Measurements from ENCODE around the gene FBXL2.

FBXL2 gene

DNA sequence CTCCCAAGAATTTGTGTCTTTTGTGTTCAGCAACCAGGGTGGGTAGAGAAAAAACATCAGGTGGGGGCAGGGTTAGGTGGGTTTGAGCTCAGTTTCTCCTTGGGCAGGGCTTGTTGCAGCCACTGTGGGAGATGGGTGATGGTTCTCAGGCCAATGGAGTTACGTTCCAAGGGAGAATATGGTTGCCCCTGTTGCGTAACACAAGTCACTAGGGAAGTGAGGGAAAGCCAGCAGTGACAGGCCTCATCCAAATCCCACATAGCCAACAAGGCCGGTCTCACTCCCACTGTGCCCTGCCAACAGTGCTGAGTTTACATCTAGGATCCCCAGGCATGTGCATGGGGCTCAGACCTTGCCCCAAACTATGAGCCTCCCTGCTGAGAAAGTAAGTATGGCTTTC is 7.9 kb upstream of the FBXL2 start:
- in situ Hi-C loops (cut with HindIII; ENCODE audit: low sequenced_read_pairs): no loop called here
- DNase-seq (ENCODE audit: low read depth): no peak
- TF ChIP-seq, protein P1, sequence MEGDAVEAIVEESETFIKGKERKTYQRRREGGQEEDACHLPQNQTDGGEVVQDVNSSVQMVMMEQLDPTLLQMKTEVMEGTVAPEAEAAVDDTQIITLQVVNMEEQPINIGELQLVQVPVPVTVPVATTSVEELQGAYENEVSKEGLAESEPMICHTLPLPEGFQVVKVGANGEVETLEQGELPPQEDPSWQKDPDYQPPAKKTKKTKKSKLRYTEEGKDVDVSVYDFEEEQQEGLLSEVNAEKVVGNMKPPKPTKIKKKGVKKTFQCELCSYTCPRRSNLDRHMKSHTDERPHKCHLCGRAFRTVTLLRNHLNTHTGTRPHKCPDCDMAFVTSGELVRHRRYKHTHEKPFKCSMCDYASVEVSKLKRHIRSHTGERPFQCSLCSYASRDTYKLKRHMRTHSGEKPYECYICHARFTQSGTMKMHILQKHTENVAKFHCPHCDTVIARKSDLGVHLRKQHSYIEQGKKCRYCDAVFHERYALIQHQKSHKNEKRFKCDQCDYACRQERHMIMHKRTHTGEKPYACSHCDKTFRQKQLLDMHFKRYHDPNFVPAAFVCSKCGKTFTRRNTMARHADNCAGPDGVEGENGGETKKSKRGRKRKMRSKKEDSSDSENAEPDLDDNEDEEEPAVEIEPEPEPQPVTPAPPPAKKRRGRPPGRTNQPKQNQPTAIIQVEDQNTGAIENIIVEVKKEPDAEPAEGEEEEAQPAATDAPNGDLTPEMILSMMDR (IDR thresholded peaks at IDR 0.05; ENCODE audit: low read depth, low read length, missing control alignments): no peak
- no peak overlapping the region for H3K4me3 ChIP-seq (ENCODE audit: low read depth, low read length)

DNA sequence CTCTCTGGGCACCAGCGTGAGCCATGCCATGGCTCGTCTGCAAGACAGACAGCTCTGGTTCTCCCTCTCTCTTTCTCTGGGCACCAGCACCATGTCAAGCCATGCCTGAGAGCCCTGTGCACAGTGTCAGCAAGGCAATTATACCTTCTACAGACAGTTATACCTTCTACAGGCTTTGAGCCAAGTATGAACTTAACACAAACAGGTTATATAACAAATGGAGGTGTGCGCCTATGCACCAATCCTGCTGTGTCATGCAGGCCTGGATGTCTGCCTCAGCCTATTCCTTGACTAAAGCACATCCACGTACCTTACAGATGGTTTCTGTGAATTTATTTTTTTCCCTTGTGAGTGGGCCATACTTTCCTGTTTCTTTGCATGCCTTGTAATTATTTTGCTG is 5.9 kb upstream of the FBXL2 start:
- in situ Hi-C loops (cut with HindIII; ENCODE audit: low sequenced_read_pairs): no loop called here
- TF ChIP-seq, protein P1 (IDR thresholded peaks at IDR 0.05; ENCODE audit: low read depth, low read length, missing control alignments): no peak

DNA sequence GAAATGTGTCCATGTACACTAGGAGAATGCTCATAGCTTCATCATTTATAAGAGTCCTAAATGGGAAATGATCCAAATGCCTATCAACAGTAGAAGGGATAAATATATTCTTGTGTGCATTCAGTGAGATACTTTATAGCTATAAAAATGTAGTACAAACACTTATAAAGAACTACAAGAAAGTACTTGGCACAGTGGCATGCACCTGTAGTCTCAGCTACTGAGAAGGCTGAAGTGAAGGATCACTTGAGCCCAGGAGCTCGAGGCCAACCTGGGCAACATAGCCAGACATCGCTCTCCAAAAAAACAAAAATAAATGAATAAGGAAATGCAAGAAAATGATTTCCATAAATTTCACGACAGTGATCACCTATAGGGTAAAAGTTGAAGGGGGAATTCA is 3.6 kb upstream of the FBXL2 start:
- TF ChIP-seq, protein P1 (IDR thresholded peaks at IDR 0.05; ENCODE audit: low read depth, low read length, missing control alignments): no peak
- no peak for DNase-seq (ENCODE audit: low read depth)
- no peak overlapping the region for H3K4me3 ChIP-seq (ENCODE audit: low read depth, low read length)
- in situ Hi-C loops (cut with HindIII; ENCODE audit: low sequenced_read_pairs): no loop called here

More for the DNA sequence above, 5.9 kb upstream of the FBXL2 start:
- DNase-seq (ENCODE audit: low read depth): no peak
- no peak overlapping the region for H3K4me3 ChIP-seq (ENCODE audit: low read depth, low read length)

DNA sequence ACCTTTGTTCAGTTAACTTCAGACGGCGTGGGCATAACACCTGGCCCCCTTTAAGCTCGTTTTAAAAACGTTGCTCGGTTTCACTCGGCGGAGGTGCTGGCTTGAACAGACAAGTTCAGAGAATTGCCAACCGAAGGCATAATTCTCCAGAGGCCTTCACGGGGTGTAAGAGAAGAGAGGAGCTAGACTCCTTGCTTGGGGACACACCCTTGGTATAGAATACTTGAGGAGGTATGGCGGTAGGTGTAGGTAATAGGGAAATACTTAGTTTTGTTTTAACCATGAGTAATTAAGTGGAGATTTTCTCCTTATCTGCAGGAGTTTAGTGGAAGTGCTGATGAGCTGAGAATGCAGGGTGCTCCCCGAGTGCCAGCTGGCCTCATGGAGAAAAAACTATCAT is 921 bp downstream of the FBXL2 start:
- TF ChIP-seq, protein P1 (IDR thresholded peaks at IDR 0.05; ENCODE audit: low read depth, low read length, missing control alignments): no peak
- H3K4me3 ChIP-seq (ENCODE audit: low read depth, low read length): peak overlapping the region; percentile 77
- no peak for DNase-seq (ENCODE audit: low read depth)
- in situ Hi-C loops (cut with HindIII; ENCODE audit: low sequenced_read_pairs): no loop called here

DNA sequence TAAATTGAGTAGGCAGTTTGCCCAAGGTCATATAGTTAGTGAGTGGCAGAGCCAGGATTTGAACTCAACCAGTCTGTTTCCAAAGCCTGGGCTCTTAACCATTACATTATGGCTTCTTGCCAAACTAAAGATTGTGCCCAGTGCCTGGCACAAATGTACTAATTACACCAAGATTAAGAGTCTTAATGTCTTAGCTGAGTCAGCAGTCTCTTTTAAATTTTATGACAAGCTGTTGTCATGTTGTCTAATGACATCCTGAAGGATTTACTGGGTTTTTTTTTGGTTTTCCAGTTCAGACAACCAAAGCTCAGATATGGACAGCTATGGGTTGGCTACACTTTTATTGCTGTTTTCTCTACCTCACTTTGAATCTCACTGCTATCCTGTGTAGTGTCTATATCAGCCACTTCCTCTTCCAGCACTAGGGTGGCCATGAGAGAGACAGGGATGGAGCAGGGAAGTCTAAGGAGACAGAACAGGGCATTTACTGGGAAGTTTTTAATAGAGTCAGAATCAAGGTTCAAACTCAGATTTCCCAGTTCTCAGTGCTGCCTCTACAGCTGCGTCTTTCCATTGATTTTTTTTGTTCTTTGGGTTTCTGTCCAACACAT is 10.5 kb downstream of the FBXL2 start:
- H3K4me3 ChIP-seq (ENCODE audit: low read depth, low read length): no peak overlapping the region
- DNase-seq (ENCODE audit: low read depth): no peak
- TF ChIP-seq, protein P1 (IDR thresholded peaks at IDR 0.05; ENCODE audit: low read depth, low read length, missing control alignments): no peak
- in situ Hi-C loops (cut with HindIII; ENCODE audit: low sequenced_read_pairs): no loop called here

DNA sequence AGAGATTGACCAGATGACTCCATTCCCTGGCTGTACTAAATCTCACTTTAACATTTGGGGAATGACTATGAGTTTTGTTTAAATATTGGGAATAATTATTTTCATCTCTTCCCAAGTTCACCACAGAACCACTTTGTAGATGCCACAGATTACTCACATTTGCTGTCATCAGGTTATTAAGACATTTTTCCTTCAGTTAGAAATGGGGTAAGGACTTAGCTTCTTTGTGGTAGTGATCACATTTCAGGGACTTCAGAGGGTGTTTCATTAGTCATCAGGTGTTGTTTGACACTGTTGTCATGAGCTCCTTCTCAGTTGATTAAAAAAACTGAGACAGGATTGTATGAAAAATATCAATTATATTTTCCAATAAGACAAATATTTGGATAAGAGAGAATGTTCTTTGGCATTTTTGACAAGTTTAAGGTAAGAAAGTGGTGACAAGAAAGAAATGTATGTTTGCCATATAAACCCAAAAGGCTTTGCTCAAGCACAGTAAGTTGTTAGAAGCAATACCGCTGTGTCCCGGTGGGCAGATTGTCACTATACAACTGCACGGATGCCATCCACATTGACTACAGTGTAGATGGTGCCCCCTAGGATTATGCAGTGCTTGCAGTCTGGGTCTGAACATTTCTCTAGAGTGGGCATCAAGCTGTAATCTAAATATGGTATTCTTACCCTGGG is 22.3 kb downstream of the FBXL2 start:
- in situ Hi-C loops (cut with HindIII; ENCODE audit: low sequenced_read_pairs): no loop called here
- TF ChIP-seq, protein P1 (IDR thresholded peaks at IDR 0.05; ENCODE audit: low read depth, low read length, missing control alignments): no peak
- H3K4me3 ChIP-seq (ENCODE audit: low read depth, low read length): no peak overlapping the region
- DNase-seq (ENCODE audit: low read depth): no peak

Measured in astrocyte of the cerebellum (primary cell).